ENCODE data around the gene LYZL1. TPM values are rescaled to one million over a fixed set of nuclear protein-coding genes. Genes with fewer than 3 reads are reported as not detected.
"Not testable (repeated sequence)": the region's sequence is repeated elsewhere in the genome, so short reads cannot be mapped to it uniquely, and the experiment has no call there.

Gene LYZL1
- total and polyA plus RNA-seq, 9 donors = not detected

GRCh38 chr10:29306688-29307087 lies 17.8 kb downstream of the LYZL1 start:
- no peaks in the 10 kb centered on the region for H3K9me3 ChIP-seq
- TF ChIP-seq EP300 (IDR thresholded peaks at IDR 0.05) = no peak
- TF ChIP-seq CTCF (IDR thresholded peaks at IDR 0.05) = no peak
- no peak for TF ChIP-seq POLR2A (IDR thresholded peaks at IDR 0.05)
- no peaks in the 10 kb centered on the region for H3K27me3 ChIP-seq
- H3K4me3 ChIP-seq = no peak overlapping the region
- no peak for DNase-seq
- H3K27ac ChIP-seq = no peak overlapping the region
- WGBS, 3 donors = 78 to 90% (median 90%) methylated on average over 3 of the region's 3 CpGs
- no peaks in the 10 kb centered on the region for H3K36me3 ChIP-seq
- no peaks in the 10 kb centered on the region for H3K4me1 ChIP-seq (ENCODE audit: insufficient read depth)
- intact Hi-C loops (cut with DNase I) = loop anchor here in 2 of 4 donors (10.0 kb wide), 2 partner anchors 672 to 682 kb away; no protein-coding TSS in a partner anchor

GRCh38 chr10:29308142-29308541 lies 19.3 kb downstream of the LYZL1 start:
- not testable (repeated sequence) for H3K36me3 ChIP-seq; H3K4me1 ChIP-seq (ENCODE audit: insufficient read depth); H3K9me3 ChIP-seq; DNase-seq; H3K4me3 ChIP-seq; H3K27me3 ChIP-seq; H3K27ac ChIP-seq
- 82 to 85% (median 83%) methylated on average over 11 of the region's 11 CpGs for WGBS, 3 donors
- intact Hi-C loops (cut with DNase I) = loop anchor here in 2 of 4 donors (10.0 kb wide), 2 partner anchors 673 to 683 kb away; no protein-coding TSS in a partner anchor

- Histone ChIP-seq H3K36me3 (no peaks in the 10 kb centered on the region), H3K4me1 (ENCODE audit: insufficient read depth) (no peaks in the 10 kb centered on the region), H3K9me3 (no peaks in the 10 kb centered on the region), H3K4me3 (no peak overlapping the region), H3K27ac (no peak overlapping the region), H3K27me3 (no peaks in the 10 kb centered on the region)
- intact Hi-C loops (cut with DNase I) = loop anchor here in 2 of 4 donors (10.0 kb wide), 2 partner anchors 675 to 685 kb away; no protein-coding TSS in a partner anchor
- WGBS, 3 donors = 65 to 96% (median 80%) methylated on average over 3 of the region's 3 CpGs
- TF ChIP-seq POLR2A (IDR thresholded peaks at IDR 0.05) (no peak), EP300 (IDR thresholded peaks at IDR 0.05) (no peak), CTCF (IDR thresholded peaks at IDR 0.05) (no peak)
- no peak for DNase-seq
Measured at GRCh38 chr10:29309465-29309864, 20.6 kb downstream of the LYZL1 start.

- DNase-seq; H3K9me3 ChIP-seq; H3K27me3 ChIP-seq; intact Hi-C loops (cut with DNase I); H3K4me1 ChIP-seq (ENCODE audit: insufficient read depth); H3K27ac ChIP-seq; H3K4me3 ChIP-seq; H3K36me3 ChIP-seq: not testable (repeated sequence)
- 74 to 83% (median 79%) methylated on average over 7 of the region's 7 CpGs for WGBS, 3 donors
Measured at GRCh38 chr10:29310463-29310862, 21.6 kb downstream of the LYZL1 start.

- Histone ChIP-seq H3K4me3 (no peak overlapping the region), H3K9me3 (no peaks in the 10 kb centered on the region), H3K27me3 (no peaks in the 10 kb centered on the region), H3K36me3 (no peaks in the 10 kb centered on the region), H3K4me1 (ENCODE audit: insufficient read depth) (no peaks in the 10 kb centered on the region), H3K27ac (no peak overlapping the region)
- TF ChIP-seq EP300 (IDR thresholded peaks at IDR 0.05) (no peak), POLR2A (IDR thresholded peaks at IDR 0.05) (no peak), CTCF (IDR thresholded peaks at IDR 0.05) (no peak)
- 74 to 97% (median 96%) methylated on average over 3 of the region's 3 CpGs for WGBS, 3 donors
- intact Hi-C loops (cut with DNase I) = no loop called here
- no peak for DNase-seq
Measured at GRCh38 chr10:29313071-29313470, 24.2 kb downstream of the LYZL1 start.

All from ovary (tissue), 9 donors.